Measurements from ENCODE around the gene MED19. TPM values are rescaled to one million over a fixed set of nuclear protein-coding genes. Genes with fewer than 3 reads are reported as not detected.

MED19 gene
- polyA plus RNA-seq, 3 donors, result 7.1 to 11.3 (median 9.2) TPM

DNA sequence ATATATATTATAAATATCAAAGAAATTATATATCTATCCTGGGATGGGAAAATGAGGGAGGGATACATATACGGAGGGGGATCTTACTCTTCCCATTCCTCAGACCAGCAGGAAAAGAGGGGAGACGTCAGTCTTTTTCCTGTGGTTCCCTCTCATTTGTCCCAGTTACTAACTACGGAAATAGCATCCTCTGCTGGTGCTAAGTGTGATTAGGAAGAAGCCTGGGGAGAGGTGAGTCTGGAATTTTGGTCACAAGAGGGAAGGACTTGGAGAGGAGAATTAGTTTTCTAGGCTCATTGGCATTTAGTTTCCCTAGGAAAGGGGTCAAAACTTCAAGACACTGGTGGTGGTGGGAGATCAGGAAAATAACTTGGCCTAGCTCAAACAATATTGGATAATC, 11.6 kb downstream of the MED19 start:
- no peak overlapping the region for H3K27ac Mint-ChIP-seq
- no peaks in the 10 kb centered on the region for H3K4me1 ChIP-seq (ENCODE audit: control insufficient read depth in 1 of 2, insufficient read depth in 2 of 2, low read length in 2 of 2)
- H3K27ac ChIP-seq (ENCODE audit: low read depth in 1 of 2, low read length in 2 of 2), result no peak overlapping the region
- no peak overlapping the region for H2AFZ ChIP-seq (ENCODE audit: insufficient read depth, low read depth, low read length, poor library complexity, severe bottlenecking)
- H3K9me3 ChIP-seq (replicated peaks in 1 of 2; ENCODE audit: control insufficient read depth in 1 of 2, insufficient read depth in 1 of 2, low read length in 2 of 2), result no peaks in the 10 kb centered on the region
- no peak overlapping the region for H3K4me3 ChIP-seq (replicated peaks in 1 of 3; ENCODE audit: low read depth in 2 of 3, low read length in 3 of 3)
- H3K27me3 Mint-ChIP-seq (ENCODE audit: low read depth in 3 of 3), result peaks cover 0 to 2% (median 0%) of the 10 kb centered on the region in 3 donors
- H3K4me3 Mint-ChIP-seq, result no peak overlapping the region
- intact Hi-C loops (cut with micrococcal nuclease), result loop anchor here in 1 of 2 donors (10.0 kb wide), 1 partner anchor 166 kb away; the partner anchor contains the start of genes SMTNL1 and TIMM10
- no CpG with 5 or more reads among the region's 3 CpGs for WGBS (ENCODE audit: insufficient coverage)
- no peak overlapping the region for H3K4me2 ChIP-seq (replicated peaks; ENCODE audit: extremely low read depth, low read length, poor library complexity, severe bottlenecking)
- no peaks in the 10 kb centered on the region for H3K79me2 ChIP-seq (ENCODE audit: insufficient read depth, low read length)
- TF ChIP-seq, protein P1, sequence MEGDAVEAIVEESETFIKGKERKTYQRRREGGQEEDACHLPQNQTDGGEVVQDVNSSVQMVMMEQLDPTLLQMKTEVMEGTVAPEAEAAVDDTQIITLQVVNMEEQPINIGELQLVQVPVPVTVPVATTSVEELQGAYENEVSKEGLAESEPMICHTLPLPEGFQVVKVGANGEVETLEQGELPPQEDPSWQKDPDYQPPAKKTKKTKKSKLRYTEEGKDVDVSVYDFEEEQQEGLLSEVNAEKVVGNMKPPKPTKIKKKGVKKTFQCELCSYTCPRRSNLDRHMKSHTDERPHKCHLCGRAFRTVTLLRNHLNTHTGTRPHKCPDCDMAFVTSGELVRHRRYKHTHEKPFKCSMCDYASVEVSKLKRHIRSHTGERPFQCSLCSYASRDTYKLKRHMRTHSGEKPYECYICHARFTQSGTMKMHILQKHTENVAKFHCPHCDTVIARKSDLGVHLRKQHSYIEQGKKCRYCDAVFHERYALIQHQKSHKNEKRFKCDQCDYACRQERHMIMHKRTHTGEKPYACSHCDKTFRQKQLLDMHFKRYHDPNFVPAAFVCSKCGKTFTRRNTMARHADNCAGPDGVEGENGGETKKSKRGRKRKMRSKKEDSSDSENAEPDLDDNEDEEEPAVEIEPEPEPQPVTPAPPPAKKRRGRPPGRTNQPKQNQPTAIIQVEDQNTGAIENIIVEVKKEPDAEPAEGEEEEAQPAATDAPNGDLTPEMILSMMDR (IDR thresholded peaks at IDR 0.05), result no peak
- DNase-seq, result no peak
- no peaks in the 10 kb centered on the region for H3K4me1 Mint-ChIP-seq
- H3K36me3 ChIP-seq (replicated peaks in 1 of 2; ENCODE audit: control insufficient read depth in 1 of 2, insufficient read depth in 2 of 2, low read length in 2 of 2), result peaks cover 74 to 87% of the 10 kb centered on the region in 2 donors
- peaks cover 0 to 2% (median 0%) of the 10 kb centered on the region in 7 donors for H3K9me3 Mint-ChIP-seq
- no peaks in the 10 kb centered on the region for H3K27me3 ChIP-seq (ENCODE audit: control insufficient read depth in 2 of 2, insufficient read depth in 2 of 2, low read length in 2 of 2)
- no peak overlapping the region for H3K9ac ChIP-seq (ENCODE audit: insufficient read depth, low read length, poor library complexity, severe bottlenecking)
- H4K20me1 ChIP-seq (ENCODE audit: insufficient read depth, low read length), result peaks cover 20% of the 10 kb centered on the region
- H3K36me3 Mint-ChIP-seq, result peaks cover 67 to 90% of the 10 kb centered on the region in 2 donors

GRCh38 chr11:57699813-57700212, 12.2 kb downstream of the MED19 start:
- Histone ChIP-seq H3K79me2 (ENCODE audit: insufficient read depth, low read length) (no peaks in the 10 kb centered on the region), H3K4me1 (ENCODE audit: control insufficient read depth in 1 of 2, insufficient read depth in 2 of 2, low read length in 2 of 2) (no peaks in the 10 kb centered on the region), H3K27me3 (ENCODE audit: control insufficient read depth in 2 of 2, insufficient read depth in 2 of 2, low read length in 2 of 2) (no peaks in the 10 kb centered on the region), H3K9ac (ENCODE audit: insufficient read depth, low read length, poor library complexity, severe bottlenecking) (no peak overlapping the region), H3K36me3 (replicated peaks in 1 of 2; ENCODE audit: control insufficient read depth in 1 of 2, insufficient read depth in 2 of 2, low read length in 2 of 2) (peaks cover 78 to 90% of the 10 kb centered on the region in 2 donors), H3K9me3 (replicated peaks in 1 of 2; ENCODE audit: control insufficient read depth in 1 of 2, insufficient read depth in 1 of 2, low read length in 2 of 2) (no peaks in the 10 kb centered on the region), H2AFZ (ENCODE audit: insufficient read depth, low read depth, low read length, poor library complexity, severe bottlenecking) (no peak overlapping the region), H3K27ac (ENCODE audit: low read depth in 1 of 2, low read length in 2 of 2) (no peak overlapping the region), H3K4me3 (replicated peaks in 1 of 3; ENCODE audit: low read depth in 2 of 3, low read length in 3 of 3) (no peak overlapping the region), H3K4me2 (replicated peaks; ENCODE audit: extremely low read depth, low read length, poor library complexity, severe bottlenecking) (no peak overlapping the region), H4K20me1 (ENCODE audit: insufficient read depth, low read length) (peaks cover 20% of the 10 kb centered on the region)
- H3K4me3 Mint-ChIP-seq, result no peak overlapping the region
- DNase-seq, result no peak
- TF ChIP-seq, protein P1 (IDR thresholded peaks at IDR 0.05), result no peak
- no peaks in the 10 kb centered on the region for H3K4me1 Mint-ChIP-seq
- intact Hi-C loops (cut with micrococcal nuclease), result loop anchor here in 1 of 2 donors (10.0 kb wide), 1 partner anchor 165 kb away; the partner anchor contains the start of genes SMTNL1 and TIMM10
- H3K27me3 Mint-ChIP-seq (ENCODE audit: low read depth in 3 of 3), result peaks cover 0 to 2% (median 0%) of the 10 kb centered on the region in 3 donors
- peaks cover 68 to 93% of the 10 kb centered on the region in 2 donors for H3K36me3 Mint-ChIP-seq
- H3K9me3 Mint-ChIP-seq, result peaks cover 0 to 2% (median 0%) of the 10 kb centered on the region in 7 donors
- no peak overlapping the region for H3K27ac Mint-ChIP-seq
- WGBS (ENCODE audit: insufficient coverage), result 100% methylated on average over 1 of the region's 10 CpGs

Measured in CD14-positive monocyte (primary cell).